Type B pancreatic cell (in vitro differentiated cells): ENCODE measurements around the gene DCC. TPM values are rescaled to one million over a fixed set of nuclear protein-coding genes. Genes with fewer than 3 reads are reported as not detected.

Experiments
- DNase-seq: peaks from one replicate; pipeline ENCODE4 v3.0.0; 2021; ENCODE audit warnings: mixed read lengths; ENCODE audit not compliant: unreplicated experiment; ENCODE audit errors: extremely low spot score
- H3K27ac Mint-ChIP-seq: 2 replicates; pipeline ENCODE4 v1.8.0; 2021; ENCODE audit warnings: mild to moderate bottlenecking, mixed read lengths
- H3K27me3 Mint-ChIP-seq: 2 replicates; pipeline ENCODE4 v1.8.0; 2021; ENCODE audit warnings: mixed read lengths
- H3K36me3 Mint-ChIP-seq: 2 replicates; pipeline ENCODE4 v1.8.0; 2021; ENCODE audit warnings: mixed read lengths
- H3K4me1 Mint-ChIP-seq: one replicate; pipeline ENCODE4 v1.8.0; 2021; ENCODE audit warnings: mixed read lengths; ENCODE audit not compliant: unreplicated experiment
- H3K4me3 Mint-ChIP-seq: 2 replicates; pipeline ENCODE4 v1.8.0; 2021; ENCODE audit warnings: mild to moderate bottlenecking, mixed read lengths
- H3K9me3 Mint-ChIP-seq: 2 replicates; pipeline ENCODE4 v1.8.0; 2021; ENCODE audit warnings: mixed read lengths
- total RNA-seq: library from RNA; stranded (reverse); gene quantifications from 2 replicates; pipeline ENCODE4 v1.2.1, GENCODE V29; 2021; ENCODE audit warnings: low replicate concordance
- TF ChIP-seq, protein P1 (sequence below): fragments of 200-600 bp; sonication (generic); conservative IDR thresholded peaks from 2 replicates; pipeline ENCODE4 v1.5.0; 2021; ENCODE audit warnings: antibody characterized with exemption, mild to moderate bottlenecking

DCC gene
- total RNA-seq, 1 donor from 2014 or later = 11.6 TPM

GRCh38 chr18:52716973-52717372 lies 377.0 kb downstream of the DCC start:
- H3K36me3 Mint-ChIP-seq = no peaks in the 10 kb centered on the region
- peaks cover 7% of the 10 kb centered on the region for H3K27me3 Mint-ChIP-seq
- DNase-seq = no peak
- H3K4me1 Mint-ChIP-seq = peaks cover 14% of the 10 kb centered on the region
- no peak overlapping the region for H3K4me3 Mint-ChIP-seq
- H3K27ac Mint-ChIP-seq = no peak overlapping the region
- TF ChIP-seq, protein P1, sequence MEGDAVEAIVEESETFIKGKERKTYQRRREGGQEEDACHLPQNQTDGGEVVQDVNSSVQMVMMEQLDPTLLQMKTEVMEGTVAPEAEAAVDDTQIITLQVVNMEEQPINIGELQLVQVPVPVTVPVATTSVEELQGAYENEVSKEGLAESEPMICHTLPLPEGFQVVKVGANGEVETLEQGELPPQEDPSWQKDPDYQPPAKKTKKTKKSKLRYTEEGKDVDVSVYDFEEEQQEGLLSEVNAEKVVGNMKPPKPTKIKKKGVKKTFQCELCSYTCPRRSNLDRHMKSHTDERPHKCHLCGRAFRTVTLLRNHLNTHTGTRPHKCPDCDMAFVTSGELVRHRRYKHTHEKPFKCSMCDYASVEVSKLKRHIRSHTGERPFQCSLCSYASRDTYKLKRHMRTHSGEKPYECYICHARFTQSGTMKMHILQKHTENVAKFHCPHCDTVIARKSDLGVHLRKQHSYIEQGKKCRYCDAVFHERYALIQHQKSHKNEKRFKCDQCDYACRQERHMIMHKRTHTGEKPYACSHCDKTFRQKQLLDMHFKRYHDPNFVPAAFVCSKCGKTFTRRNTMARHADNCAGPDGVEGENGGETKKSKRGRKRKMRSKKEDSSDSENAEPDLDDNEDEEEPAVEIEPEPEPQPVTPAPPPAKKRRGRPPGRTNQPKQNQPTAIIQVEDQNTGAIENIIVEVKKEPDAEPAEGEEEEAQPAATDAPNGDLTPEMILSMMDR = peak; percentile 60
- no peaks in the 10 kb centered on the region for H3K9me3 Mint-ChIP-seq

DNA sequence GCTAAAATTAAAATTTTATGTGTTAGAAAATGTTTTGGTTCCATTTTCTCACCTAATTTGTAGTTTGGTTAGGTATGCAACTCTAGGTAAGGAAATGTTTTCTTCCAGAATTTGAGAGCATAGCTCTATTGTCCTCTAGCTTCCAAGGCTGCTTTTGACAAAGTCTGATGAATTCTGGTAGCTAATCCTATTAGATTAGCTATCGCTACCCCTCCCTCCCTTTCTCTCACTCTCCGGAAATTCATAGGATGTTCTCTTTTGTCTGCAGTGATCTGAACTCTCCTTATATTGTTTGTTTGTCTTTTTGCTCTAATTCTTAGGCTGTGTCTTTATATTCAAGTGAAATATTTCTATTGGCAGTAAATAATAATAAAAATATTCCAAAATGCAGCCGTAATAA lies 382.9 kb downstream of the DCC start:
- DNase-seq = no peak
- H3K27me3 Mint-ChIP-seq = no peaks in the 10 kb centered on the region
- no peak overlapping the region for H3K27ac Mint-ChIP-seq
- no peaks in the 10 kb centered on the region for H3K36me3 Mint-ChIP-seq
- no peaks in the 10 kb centered on the region for H3K9me3 Mint-ChIP-seq
- H3K4me1 Mint-ChIP-seq = peaks cover 5% of the 10 kb centered on the region
- H3K4me3 Mint-ChIP-seq = no peak overlapping the region
- TF ChIP-seq, protein P1 = no peak

- H3K36me3 Mint-ChIP-seq = no peaks in the 10 kb centered on the region
- TF ChIP-seq, protein P1 = no peak
- no peak overlapping the region for H3K4me3 Mint-ChIP-seq
- no peaks in the 10 kb centered on the region for H3K27me3 Mint-ChIP-seq
- H3K9me3 Mint-ChIP-seq = no peaks in the 10 kb centered on the region
- no peak for DNase-seq
- no peak overlapping the region for H3K27ac Mint-ChIP-seq
- H3K4me1 Mint-ChIP-seq = peaks cover 5% of the 10 kb centered on the region
Observed at GRCh38 chr18:52723550-52723970, 383.6 kb downstream of the DCC start.

DNA sequence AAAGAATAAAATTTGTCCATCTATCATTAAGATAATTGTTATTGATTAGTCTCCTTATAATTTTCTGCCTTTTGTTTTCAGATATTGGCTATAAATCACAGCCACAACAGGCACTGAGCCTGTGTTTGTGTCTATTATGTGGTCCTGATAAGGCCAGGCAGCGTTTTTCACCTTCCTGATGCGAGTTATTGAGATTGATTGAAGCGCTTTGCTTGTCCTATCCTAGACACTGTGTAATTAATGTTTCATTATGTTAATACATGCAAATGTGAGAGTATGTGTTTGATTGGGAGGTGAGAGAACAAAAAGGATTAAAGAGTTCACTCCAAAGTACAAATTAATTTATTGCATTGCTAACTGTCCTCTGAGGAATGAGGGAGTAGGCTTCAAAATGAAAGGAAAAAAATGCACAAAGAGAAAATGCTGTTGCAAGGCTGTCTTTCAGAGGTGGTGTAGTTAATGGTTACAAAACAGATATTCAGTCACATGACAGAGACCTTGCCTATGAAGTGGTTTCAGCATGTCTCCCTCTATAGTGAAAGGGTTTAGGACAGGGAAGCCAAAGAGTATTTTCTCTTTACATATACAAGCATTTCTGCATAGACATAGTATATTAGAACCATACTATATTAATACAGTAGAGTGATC lies 391.1 kb downstream of the DCC start:
- Mint-ChIP-seq H3K4me3 (no peak overlapping the region), H3K9me3 (no peaks in the 10 kb centered on the region), H3K27ac (no peak overlapping the region), H3K36me3 (no peaks in the 10 kb centered on the region), H3K4me1 (no peaks in the 10 kb centered on the region), H3K27me3 (peaks cover 3% of the 10 kb centered on the region)
- TF ChIP-seq, protein P1 = no peak
- DNase-seq = no peak

- TF ChIP-seq, protein P1 = no peak
Observed at GRCh38 chr18:52738946-52739345, 398.9 kb downstream of the DCC start.

DNA sequence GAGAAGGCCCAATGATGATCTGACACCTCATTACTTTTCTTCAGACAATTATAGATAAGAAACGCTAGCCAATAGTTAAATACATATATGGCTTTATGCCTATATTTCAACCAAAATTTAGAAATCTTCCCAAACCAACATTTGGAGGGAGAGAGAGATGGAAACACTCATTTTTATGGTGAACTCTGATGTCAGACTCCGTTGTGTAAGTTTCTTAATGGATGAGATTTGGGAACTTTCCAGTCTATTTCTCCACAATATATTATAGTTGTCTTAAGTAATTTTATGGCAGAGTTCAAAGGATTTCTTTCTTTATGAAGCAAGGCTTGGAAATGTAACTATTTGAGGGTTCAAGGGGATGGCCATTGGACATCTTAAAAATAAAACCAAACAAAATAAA lies 407.0 kb downstream of the DCC start:
- Mint-ChIP-seq H3K36me3 (no peaks in the 10 kb centered on the region), H3K27ac (no peak overlapping the region), H3K4me3 (no peak overlapping the region), H3K27me3 (no peaks in the 10 kb centered on the region), H3K4me1 (no peaks in the 10 kb centered on the region), H3K9me3 (no peaks in the 10 kb centered on the region)
- TF ChIP-seq, protein P1 = no peak
- no peak for DNase-seq

More at GRCh38 chr18:52738946-52739345, 398.9 kb downstream of the DCC start:
- no peak for DNase-seq
- no peaks in the 10 kb centered on the region for H3K9me3 Mint-ChIP-seq
- no peak overlapping the region for H3K4me3 Mint-ChIP-seq
- H3K4me1 Mint-ChIP-seq = no peaks in the 10 kb centered on the region
- peaks cover 3% of the 10 kb centered on the region for H3K27me3 Mint-ChIP-seq
- no peak overlapping the region for H3K27ac Mint-ChIP-seq
- no peaks in the 10 kb centered on the region for H3K36me3 Mint-ChIP-seq
